ENCODE data around the gene ADAMTS17.
"Not testable (repeated sequence)": the region's sequence is repeated elsewhere in the genome, so short reads cannot be mapped to it uniquely, and the experiment has no call there.

Gene ADAMTS17

GRCh38 chr15:100341750-100342560, at the start of gene ADAMTS17:
Gene ADAMTS17 (minus strand): TSS chr15:100341975. CDS start chr15:100341899, 76 bp downstream.
- DNase-seq, result peak; percentile 46

- no peak for DNase-seq
These were observed 43.7 kb upstream of the ADAMTS17 start for GRCh38 chr15:100385300-100386050.

GRCh38 chr15:100384108-100384410, 42.3 kb upstream of the ADAMTS17 start:
- no peak for DNase-seq

- DNase-seq, result peak; percentile 4
These were observed 41.7 kb upstream of the ADAMTS17 start for GRCh38 chr15:100383302-100384107.

GRCh38 chr15:100373942-100374341, 32.2 kb upstream of the ADAMTS17 start:
- DNase-seq, result no peak

- no peak for DNase-seq
These were observed 31.5 kb upstream of the ADAMTS17 start for GRCh38 chr15:100373120-100373896.

- peak; percentile 27 for DNase-seq
These were observed 31.0 kb upstream of the ADAMTS17 start for GRCh38 chr15:100372739-100373119.

- no peak for DNase-seq
These were observed 13.6 kb upstream of the ADAMTS17 start for GRCh38 chr15:100355342-100355741.

- no peak for DNase-seq
These were observed 11.7 kb upstream of the ADAMTS17 start for GRCh38 chr15:100353449-100353848.

GRCh38 chr15:100350434-100351226, 8.9 kb upstream of the ADAMTS17 start:
- DNase-seq, result no peak

- peak; percentile 58 for DNase-seq
These were observed 8.1 kb upstream of the ADAMTS17 start for GRCh38 chr15:100349696-100350433.

- no peak for DNase-seq
These were observed 7.5 kb upstream of the ADAMTS17 start for GRCh38 chr15:100349321-100349695.

- DNase-seq, result no peak
These were observed 6.8 kb upstream of the ADAMTS17 start for GRCh38 chr15:100348578-100348977.

GRCh38 chr15:100346866-100347512, 5.2 kb upstream of the ADAMTS17 start:
- DNase-seq, result no peak

- DNase-seq, result no peak
These were observed 3.7 kb upstream of the ADAMTS17 start for GRCh38 chr15:100345438-100345837.

- no peak for DNase-seq
These were observed 1.5 kb upstream of the ADAMTS17 start for GRCh38 chr15:100343251-100343650.

- no peak for DNase-seq
These were observed 481 bp downstream of the ADAMTS17 start for GRCh38 chr15:100341239-100341749.

- DNase-seq, result no peak
These were observed 995 bp downstream of the ADAMTS17 start for GRCh38 chr15:100340721-100341238.

- DNase-seq, result no peak
These were observed 1.8 kb downstream of the ADAMTS17 start for GRCh38 chr15:100339999-100340398.

- not testable (repeated sequence) for DNase-seq
These were observed 2.3 kb downstream of the ADAMTS17 start for GRCh38 chr15:100339451-100339850.
